DMS153 (cell line): Measurements from ENCODE around the gene SHROOM3.
"Not testable (repeated sequence)": the region's sequence is repeated elsewhere in the genome, so short reads cannot be mapped to it uniquely, and the experiment has no call there.

Experiments
- DNase-seq: peaks from one replicate; lab custom pipeline; 2025; lab: John Stamatoyannopoulos, UW

SHROOM3 gene

DNA sequence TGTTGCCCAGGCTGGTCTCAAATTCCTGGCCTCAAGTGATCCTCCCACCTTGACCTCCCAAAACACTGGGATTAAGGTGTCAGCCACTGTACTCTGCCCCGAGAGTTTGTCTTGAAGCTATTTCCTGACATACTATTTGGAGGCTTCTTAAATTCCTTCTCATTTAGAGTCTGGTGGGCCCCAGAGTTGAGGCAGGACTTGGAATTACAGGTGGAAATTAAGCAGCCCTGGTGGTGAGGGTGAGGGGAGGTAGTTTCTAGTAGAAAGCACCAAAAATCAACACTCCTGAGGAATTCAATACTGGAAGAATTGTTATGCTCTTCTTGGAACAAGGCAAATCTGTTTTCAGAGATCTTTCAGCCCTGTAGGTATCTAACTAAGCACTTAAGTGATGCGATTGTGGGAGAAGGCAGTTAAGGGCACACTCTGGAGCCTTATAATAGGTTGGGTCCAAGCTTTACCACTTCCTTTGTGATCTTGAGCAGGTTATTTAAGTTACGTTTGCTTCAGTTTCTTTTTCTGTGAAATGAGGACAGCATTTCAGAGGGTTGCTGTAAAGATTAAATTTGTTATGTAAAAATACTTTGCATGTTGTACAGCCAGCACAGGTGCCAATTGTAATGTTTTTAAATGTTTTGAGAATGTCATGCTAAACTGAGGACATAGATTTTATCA, 262.2 kb downstream of the SHROOM3 start:
- no peak for DNase-seq

GRCh38 chr4:76698141-76698540, 263.1 kb downstream of the SHROOM3 start:
- no peak for DNase-seq

DNA sequence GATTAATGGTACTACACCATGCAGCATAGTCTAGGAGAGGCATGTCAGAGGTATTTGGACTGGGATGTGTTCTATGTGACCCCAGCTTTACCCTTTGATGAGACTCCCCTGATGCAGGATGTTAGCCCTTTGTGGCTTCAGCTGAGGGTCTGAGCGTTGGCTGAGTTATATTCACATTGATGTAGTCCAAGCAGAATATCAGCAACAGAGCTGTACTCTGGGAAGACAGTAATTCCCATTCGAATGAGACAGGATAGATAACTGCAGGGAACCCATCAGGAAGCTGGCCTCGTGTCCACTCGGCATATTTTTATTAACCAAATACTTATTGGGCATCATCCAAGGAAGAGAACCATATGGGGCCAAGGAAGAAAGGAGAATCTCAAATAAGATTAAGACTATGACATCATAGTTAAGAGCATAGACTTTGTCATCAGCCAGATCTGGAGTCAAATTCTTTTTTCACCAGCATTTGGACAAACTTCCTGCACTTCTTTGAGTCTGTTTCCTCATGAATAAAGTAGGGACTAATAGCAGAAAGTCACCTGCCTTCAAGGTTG, 264.8 kb downstream of the SHROOM3 start:
- no peak for DNase-seq

- DNase-seq, result no peak
Observed at GRCh38 chr4:76702440-76703122, 267.6 kb downstream of the SHROOM3 start.

DNA sequence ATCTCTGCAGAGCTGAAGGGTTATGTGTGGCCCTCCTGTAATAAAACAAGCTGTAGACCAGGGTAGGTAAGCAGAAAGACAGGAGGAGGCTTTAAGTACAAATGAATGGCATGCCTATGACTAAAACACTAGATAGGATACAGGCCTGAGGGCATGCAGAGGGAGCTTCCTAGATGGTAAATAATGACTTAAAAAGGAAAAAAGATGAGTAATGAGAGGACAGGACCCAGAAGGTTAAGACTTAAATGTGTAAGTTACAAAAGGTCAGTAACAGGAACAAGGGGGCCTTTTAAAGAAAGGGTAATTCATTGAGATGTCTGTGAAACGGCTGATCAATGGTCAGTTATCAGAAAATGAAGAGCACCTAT, 268.1 kb downstream of the SHROOM3 start:
- no peak for DNase-seq

- no peak for DNase-seq
Observed at GRCh38 chr4:76703676-76704075, 268.6 kb downstream of the SHROOM3 start.

DNA sequence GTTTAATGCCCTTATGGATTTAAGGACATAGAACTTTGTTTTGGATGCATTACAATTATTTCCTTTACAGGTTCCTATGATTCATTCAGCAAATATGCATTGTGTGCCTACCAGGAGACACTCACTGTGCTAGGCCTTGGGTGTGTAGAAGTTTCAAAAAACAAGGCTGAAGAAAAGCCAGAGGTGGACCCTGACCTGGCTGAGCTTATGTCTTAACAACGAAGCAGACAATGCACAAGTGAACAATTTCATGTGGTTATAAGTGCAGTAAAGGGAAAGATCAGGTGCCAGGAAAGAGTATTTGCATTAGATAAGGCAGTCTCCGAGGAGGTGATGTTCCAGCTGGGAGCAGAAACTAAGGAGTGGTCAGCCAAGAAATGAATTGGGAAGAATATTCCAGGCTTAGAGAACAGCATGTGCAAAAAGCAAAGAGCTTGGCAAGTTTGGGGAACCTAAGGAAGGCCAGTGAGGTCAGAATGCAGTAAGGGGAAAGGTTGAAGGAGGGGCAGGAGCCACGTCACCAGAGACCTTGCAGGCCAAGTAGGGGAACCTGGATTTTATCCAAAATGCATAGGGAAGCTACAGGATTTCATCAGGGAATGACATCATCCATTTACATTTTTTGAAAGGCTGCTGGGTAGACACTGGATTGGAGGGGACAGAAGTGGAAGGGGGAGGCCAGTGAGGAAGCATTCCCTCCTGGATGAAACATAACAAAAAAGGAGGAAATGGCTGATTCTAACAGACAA, 269.3 kb downstream of the SHROOM3 start:
- peak; percentile 80 for DNase-seq

DNA sequence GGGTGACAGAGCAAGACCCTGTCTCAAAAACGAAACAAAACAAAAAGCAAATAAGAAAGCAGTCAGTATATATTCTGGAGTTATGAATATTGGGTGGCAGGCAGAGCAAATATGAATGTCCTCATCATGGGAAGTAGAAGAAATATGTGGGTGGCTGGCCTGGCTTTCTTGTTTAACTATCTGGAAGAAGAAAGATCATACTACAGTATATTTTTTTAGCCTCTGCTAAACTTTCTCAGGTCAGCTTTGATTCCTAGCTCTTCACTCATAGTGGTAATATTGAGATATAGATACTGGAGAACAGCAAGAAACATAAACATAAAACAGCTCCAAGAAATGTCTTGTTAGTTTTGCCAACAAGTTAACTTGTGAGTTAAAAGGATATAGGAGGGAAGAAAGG, 270.4 kb downstream of the SHROOM3 start:
- DNase-seq, result no peak

- no peak for DNase-seq
Observed at GRCh38 chr4:76706581-76706980, 271.6 kb downstream of the SHROOM3 start.

GRCh38 chr4:76708971-76709771, 274.1 kb downstream of the SHROOM3 start:
- no peak for DNase-seq

DNA sequence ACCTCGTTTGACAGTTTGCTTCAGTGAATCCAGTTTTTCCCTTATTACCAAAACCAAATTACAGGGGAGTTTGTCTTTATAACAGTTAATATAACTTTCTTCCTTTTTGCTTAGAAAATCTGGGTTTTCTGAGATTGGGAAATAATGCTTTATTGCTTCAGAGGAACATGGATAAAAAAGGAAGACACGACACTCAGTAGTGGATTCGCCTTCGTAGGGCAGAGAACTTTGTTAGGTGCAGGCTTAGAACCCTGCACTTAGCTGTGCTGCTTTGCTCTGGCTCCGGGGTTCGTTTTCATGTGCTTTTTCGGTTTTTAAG, 274.7 kb downstream of the SHROOM3 start:
- no peak for DNase-seq

GRCh38 chr4:76712564-76712963, 277.5 kb downstream of the SHROOM3 start:
- no peak for DNase-seq

- no peak for DNase-seq
Observed at GRCh38 chr4:76714226-76714625, 279.2 kb downstream of the SHROOM3 start.

GRCh38 chr4:76716020-76716419, 281.0 kb downstream of the SHROOM3 start:
- DNase-seq, result no peak

GRCh38 chr4:76716658-76717057, 281.6 kb downstream of the SHROOM3 start:
- no peak for DNase-seq

DNA sequence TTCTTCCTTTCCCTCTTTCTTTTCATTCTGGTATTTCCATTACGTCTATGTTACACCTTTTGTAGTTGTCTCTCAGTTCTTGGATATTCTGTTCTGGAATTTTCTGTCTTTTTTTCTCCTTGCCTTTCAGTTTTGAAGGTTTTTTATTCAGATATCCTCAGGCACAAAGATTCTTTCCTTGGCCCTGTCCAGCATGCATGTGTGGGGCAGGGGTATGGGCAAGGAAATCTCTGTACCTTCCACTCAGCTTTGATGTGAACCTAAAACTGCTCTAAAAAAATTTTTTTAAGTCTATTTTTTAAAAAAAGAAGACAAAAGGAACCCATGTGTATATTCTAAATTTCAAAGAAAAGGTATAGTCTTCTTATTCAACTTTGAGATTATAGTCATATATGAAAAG, 282.4 kb downstream of the SHROOM3 start:
- DNase-seq, result no peak

GRCh38 chr4:76718021-76718420, 283.0 kb downstream of the SHROOM3 start:
- DNase-seq, result no peak

DNA sequence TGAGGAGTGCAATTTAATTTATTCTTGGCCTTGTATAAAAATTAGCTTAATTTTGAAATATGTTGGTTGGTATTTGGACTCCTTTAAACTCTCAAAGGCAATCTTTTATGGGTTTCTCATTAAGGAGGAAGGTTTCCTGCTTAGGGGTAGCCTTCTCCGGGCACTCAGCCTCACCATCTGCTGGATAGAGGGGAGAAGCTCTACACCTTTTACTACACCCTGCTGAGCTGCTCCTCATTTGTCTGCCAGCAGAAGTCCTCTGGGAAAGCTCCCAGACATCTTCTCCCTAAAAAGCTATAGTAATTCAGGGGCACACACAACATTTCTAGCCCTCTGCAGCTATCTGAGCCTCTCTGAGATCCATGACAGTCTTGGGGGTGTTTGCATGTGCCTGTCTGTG, 283.8 kb downstream of the SHROOM3 start:
- no peak for DNase-seq

GRCh38 chr4:76720121-76720520, 285.1 kb downstream of the SHROOM3 start:
- DNase-seq, result no peak

- DNase-seq, result not testable (repeated sequence)
Observed at GRCh38 chr4:76722146-76722545, 287.1 kb downstream of the SHROOM3 start.

DNA sequence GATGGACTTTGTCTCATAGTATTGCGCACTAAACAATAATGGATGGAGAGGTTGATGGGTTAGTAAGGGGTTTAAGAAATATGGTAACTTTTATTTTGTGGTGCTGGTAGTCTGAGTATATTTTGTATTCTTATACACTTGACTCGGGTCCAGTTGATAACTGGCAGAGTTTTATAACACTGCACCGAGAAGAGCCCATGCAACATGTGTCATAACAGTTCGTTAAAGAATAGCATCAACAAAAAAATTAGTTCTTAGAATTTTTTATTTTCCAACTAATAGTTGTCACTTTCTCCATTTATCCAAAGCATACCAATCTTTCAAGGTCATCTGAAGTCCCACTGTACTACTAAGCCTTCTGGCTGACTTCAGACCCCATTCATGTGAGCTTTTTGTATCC, 287.8 kb downstream of the SHROOM3 start:
- DNase-seq, result no peak

DNA sequence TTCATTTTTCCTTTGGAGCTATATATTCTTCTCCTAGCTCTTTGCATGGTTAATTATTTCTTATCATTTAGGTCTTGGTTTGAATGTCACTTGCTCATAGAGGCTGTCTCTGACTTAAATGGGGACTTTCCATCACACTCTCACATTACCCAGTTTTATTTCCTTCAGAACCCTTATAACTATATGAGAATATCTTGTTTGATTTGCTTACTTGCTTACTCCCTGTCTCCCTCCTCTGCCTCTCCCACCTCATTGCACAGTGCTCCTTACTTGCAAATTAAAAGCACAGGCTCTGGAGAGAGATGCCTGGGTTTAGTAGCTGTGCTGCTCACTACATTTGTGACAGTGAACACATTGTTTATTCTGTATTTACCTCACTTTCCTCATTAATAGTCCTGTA, 288.3 kb downstream of the SHROOM3 start:
- no peak for DNase-seq
